PC-9 (cell line): ENCODE results near the gene PIAS1. TPM values are rescaled to one million over a fixed set of nuclear protein-coding genes. Genes with fewer than 3 reads are reported as not detected.

Experiments
- BruUV-seq: library from RNA; stranded (reverse); fragments of 400-500 nt; replicated peaks from 2 replicates; lab custom pipeline; 2021; lab: Mats Ljungman, UMichigan
- CTCF ChIA-PET: fragments of 300-600 bp; sonication (Branson Sonifier 250); formaldehyde crosslinking; loops from one replicate; lab custom pipeline; 2022; ENCODE audit warnings: antibody characterized with exemption; lab: Charles Lee
- POLR2A ChIA-PET: fragments of 300-600 bp; sonication (Branson Sonifier 250); formaldehyde crosslinking; loops from one replicate; lab custom pipeline; 2022; ENCODE audit warnings: antibody characterized with exemption; ENCODE audit not compliant: unreplicated experiment; lab: Charles Lee
- DNase-seq, 2 experiments: peaks; one replicate each; pipeline versions ENCODE4 v3.0.0 to v3.0.0-alpha.2; 2015 to 2022; ENCODE audit warnings: mixed read lengths in 1 of 2
- H2AFZ ChIP-seq: fragments of 200-600 bp; sonication (generic); 2 replicates; pipeline ENCODE4 v1.8.1; 2017; ENCODE audit warnings: antibody characterized with exemption
- H3F3A ChIP-seq: fragments of 200-600 bp; sonication (generic); 2 replicates; pipeline ENCODE4 v1.8.1; 2017; ENCODE audit warnings: antibody characterized with exemption, mild to moderate bottlenecking, low read depth; ENCODE audit not compliant: insufficient read depth
- H3K27ac ChIP-seq: fragments of 200-600 bp; sonication (generic); 2 replicates; pipeline ENCODE4 v1.6.1; 2016; ENCODE audit warnings: mixed run types
- H3K27me3 ChIP-seq: fragments of 200-600 bp; sonication (generic); 2 replicates; pipeline ENCODE4 v1.6.1; 2016; ENCODE audit warnings: low read depth, mixed run types; ENCODE audit not compliant: insufficient read depth
- H3K36me3 ChIP-seq: fragments of 200-600 bp; sonication (generic); 2 replicates; pipeline ENCODE4 v1.6.1; 2016; ENCODE audit warnings: low read depth, mixed run types
- H3K4me1 ChIP-seq: fragments of 200-600 bp; sonication (generic); replicated peaks from 2 replicates; pipeline ENCODE4 v1.6.1; 2016; ENCODE audit warnings: mixed run types; ENCODE audit not compliant: insufficient read depth
- H3K4me2 ChIP-seq: fragments of 200-600 bp; sonication (generic); 2 replicates; pipeline ENCODE4 v1.6.1; 2017; ENCODE audit warnings: mixed run types
- H3K4me3 ChIP-seq: fragments of 200-600 bp; sonication (generic); 2 replicates; pipeline ENCODE4 v1.6.1; 2016; ENCODE audit warnings: mixed run types
- H3K79me2 ChIP-seq: fragments of 200-600 bp; sonication (generic); 2 replicates; pipeline ENCODE4 v1.6.1; 2017; ENCODE audit warnings: low read depth, mixed run types
- H3K9me2 ChIP-seq: fragments of 200-600 bp; sonication (generic); 2 replicates; pipeline ENCODE4 v1.8.1; 2017; ENCODE audit warnings: mild to moderate bottlenecking; ENCODE audit not compliant: insufficient read depth
- H3K9me3 ChIP-seq: fragments of 200-600 bp; sonication (generic); 2 replicates; pipeline ENCODE4 v1.8.1; 2016; ENCODE audit warnings: low read depth; ENCODE audit not compliant: insufficient read depth
- H4K20me1 ChIP-seq: fragments of 200-600 bp; sonication (generic); 2 replicates; pipeline ENCODE4 v1.8.1; 2017; ENCODE audit not compliant: insufficient read depth
- EZH2 ChIP-seq: fragments of 200-600 bp; sonication (generic); IDR thresholded peaks from 2 replicates; pipeline ENCODE4 v1.8.0; 2017; ENCODE audit warnings: antibody characterized with exemption, low read depth
- intact Hi-C: fragments of 100-400 bp; cut with micrococcal nuclease; formaldehyde crosslinking; loops from one replicate; pipeline ENCODE4 v1.10.0; 2022; ENCODE audit not compliant: unreplicated experiment
- total RNA-seq: library from RNA; stranded (reverse); gene quantifications from 2 replicates; pipeline ENCODE4 v1.2.3, GENCODE V29; 2021
- TF ChIP-seq, protein P1 (sequence below): fragments of 200-600 bp; sonication (generic); conservative IDR thresholded peaks from 2 replicates; pipeline ENCODE4 v1.6.1; 2017; ENCODE audit warnings: mixed run types, antibody characterized with exemption, mild to moderate bottlenecking, moderate library complexity

PIAS1 gene
- total RNA-seq, 1 experiment from 2014 or later: 42.5 TPM

DNA sequence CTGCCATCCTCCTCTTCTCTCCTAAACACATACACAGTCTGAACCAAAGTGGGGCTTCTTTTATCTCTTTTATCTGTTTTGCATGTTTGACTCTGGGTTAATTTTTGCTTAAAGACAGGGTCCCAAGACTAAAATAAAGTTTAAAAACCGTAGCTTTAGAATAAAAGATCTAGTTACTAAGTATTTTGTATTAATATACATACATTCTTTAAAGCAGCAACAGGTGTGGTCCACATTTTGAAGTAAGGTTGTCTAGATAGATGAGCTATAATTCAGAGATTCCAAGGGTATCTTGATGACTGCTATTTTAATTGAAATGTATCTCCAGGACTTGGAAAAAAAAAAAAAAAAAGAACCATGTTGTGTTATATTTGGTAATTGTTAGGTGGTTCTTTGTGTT is 89.7 kb downstream of the PIAS1 start:
- ChIA-PET POLR2A (interaction anchor here (0.6 kb wide), 2 partner anchors 197 to 198 kb away, joined by 4 to 18 read pairs; no protein-coding TSS in a partner anchor), CTCF (no interaction called here)
- no peak overlapping the region for H2AFZ ChIP-seq
- TF ChIP-seq EZH2: no peak
- TF ChIP-seq, protein P1, sequence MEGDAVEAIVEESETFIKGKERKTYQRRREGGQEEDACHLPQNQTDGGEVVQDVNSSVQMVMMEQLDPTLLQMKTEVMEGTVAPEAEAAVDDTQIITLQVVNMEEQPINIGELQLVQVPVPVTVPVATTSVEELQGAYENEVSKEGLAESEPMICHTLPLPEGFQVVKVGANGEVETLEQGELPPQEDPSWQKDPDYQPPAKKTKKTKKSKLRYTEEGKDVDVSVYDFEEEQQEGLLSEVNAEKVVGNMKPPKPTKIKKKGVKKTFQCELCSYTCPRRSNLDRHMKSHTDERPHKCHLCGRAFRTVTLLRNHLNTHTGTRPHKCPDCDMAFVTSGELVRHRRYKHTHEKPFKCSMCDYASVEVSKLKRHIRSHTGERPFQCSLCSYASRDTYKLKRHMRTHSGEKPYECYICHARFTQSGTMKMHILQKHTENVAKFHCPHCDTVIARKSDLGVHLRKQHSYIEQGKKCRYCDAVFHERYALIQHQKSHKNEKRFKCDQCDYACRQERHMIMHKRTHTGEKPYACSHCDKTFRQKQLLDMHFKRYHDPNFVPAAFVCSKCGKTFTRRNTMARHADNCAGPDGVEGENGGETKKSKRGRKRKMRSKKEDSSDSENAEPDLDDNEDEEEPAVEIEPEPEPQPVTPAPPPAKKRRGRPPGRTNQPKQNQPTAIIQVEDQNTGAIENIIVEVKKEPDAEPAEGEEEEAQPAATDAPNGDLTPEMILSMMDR: no peak
- H3K27ac ChIP-seq: no peak overlapping the region
- DNase-seq: no peak
- H3K4me3 ChIP-seq: no peak overlapping the region
- peaks cover 2% of the 10 kb centered on the region; the same call in 1 of the 2 replicates for H3F3A ChIP-seq
- 0 out of 2 replicates have a peak, but pooled peaks cover 5% of the 10 kb centered on the region for H4K20me1 ChIP-seq
- BruUV-seq: no TSS peak
- intact Hi-C loops: no loop called here
- no peaks in the 10 kb centered on the region for H3K79me2 ChIP-seq
- no peaks in the 10 kb centered on the region for H3K27me3 ChIP-seq
- H3K4me2 ChIP-seq: no peak overlapping the region
- no peaks in the 10 kb centered on the region for H3K9me3 ChIP-seq
- H3K36me3 ChIP-seq: no peaks in the 10 kb centered on the region
- H3K9me2 ChIP-seq: no peaks in the 10 kb centered on the region
- H3K4me1 ChIP-seq: peaks cover 8% of the 10 kb centered on the region

DNA sequence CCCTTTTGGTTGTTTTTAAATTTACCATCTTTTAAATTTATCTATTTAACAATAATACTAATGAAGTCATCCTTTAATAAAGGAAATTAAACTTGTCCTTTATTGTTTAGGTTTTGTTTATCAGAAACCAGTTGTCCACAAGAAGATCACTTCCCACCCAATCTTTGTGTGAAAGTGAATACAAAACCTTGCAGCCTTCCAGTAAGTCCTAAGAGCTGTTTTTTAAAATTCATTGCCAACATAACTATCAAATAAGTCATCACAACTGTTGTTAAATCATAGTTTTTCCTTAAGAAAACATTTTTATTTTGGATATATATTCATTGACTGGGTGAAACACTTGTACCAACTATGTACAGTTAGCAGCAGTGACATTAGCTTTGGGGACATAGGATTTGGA is 91.6 kb downstream of the PIAS1 start:
- Histone ChIP-seq H3K9me3 (no peaks in the 10 kb centered on the region), H3K27me3 (no peaks in the 10 kb centered on the region), H3K4me2 (no peak overlapping the region), H3K9me2 (no peaks in the 10 kb centered on the region), H4K20me1 (0 out of 2 replicates have a peak, but pooled peaks cover 5% of the 10 kb centered on the region), H3K4me1 (peaks cover 4% of the 10 kb centered on the region; the same call in 1 of the 2 replicates), H3K27ac (no peak overlapping the region), H3K4me3 (no peak overlapping the region), H3K79me2 (no peaks in the 10 kb centered on the region), H3K36me3 (no peaks in the 10 kb centered on the region), H3F3A (no peaks in the 10 kb centered on the region; the same call in 1 of the 2 replicates), H2AFZ (no peak overlapping the region)
- TF ChIP-seq, protein P1: no peak
- no peak for TF ChIP-seq EZH2
- ChIA-PET POLR2A (interaction anchor here (0.7 kb wide), 1 partner anchor 284 kb away, joined by 3 read pairs; no protein-coding TSS in a partner anchor), CTCF (no interaction called here)
- BruUV-seq: no TSS peak
- DNase-seq: no peak
- intact Hi-C loops: no loop called here

DNA sequence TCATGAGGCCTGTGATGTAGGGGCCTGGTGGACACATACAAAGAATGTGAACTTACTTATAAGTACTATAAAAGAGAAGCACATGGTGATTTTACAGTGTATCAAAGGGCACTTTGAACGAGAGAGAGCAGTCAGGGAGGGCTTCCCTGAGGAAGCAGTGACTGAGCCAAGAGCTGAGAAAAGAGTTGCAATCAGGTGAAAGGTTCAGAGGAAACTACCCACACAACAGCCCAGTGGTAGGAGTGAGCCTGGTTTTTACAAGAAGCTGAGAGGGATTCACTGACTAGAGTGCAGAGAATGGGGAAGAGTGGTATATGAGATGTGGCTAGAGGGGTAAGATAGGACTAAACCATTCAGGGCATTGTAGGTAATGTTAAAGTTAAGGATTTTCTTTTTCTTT is 93.9 kb downstream of the PIAS1 start:
- Histone ChIP-seq H3K79me2 (no peaks in the 10 kb centered on the region), H3K4me1 (peaks cover 4% of the 10 kb centered on the region; the same call in 1 of the 2 replicates), H2AFZ (no peak overlapping the region), H4K20me1 (0 out of 2 replicates have a peak, but pooled peaks cover 5% of the 10 kb centered on the region), H3K9me3 (no peaks in the 10 kb centered on the region), H3K9me2 (no peaks in the 10 kb centered on the region), H3K4me3 (no peak overlapping the region), H3K27me3 (no peaks in the 10 kb centered on the region), H3K4me2 (no peak overlapping the region), H3F3A (no peaks in the 10 kb centered on the region; the same call in 1 of the 2 replicates), H3K27ac (no peak overlapping the region), H3K36me3 (no peaks in the 10 kb centered on the region)
- ChIA-PET POLR2A (no interaction called here), CTCF (no interaction called here)
- no peak for DNase-seq
- no TSS peak for BruUV-seq
- TF ChIP-seq, protein P1: no peak
- TF ChIP-seq EZH2: no peak
- intact Hi-C loops: no loop called here
